ENCODE data around the gene NUP62CL. TPM values are rescaled to one million over a fixed set of nuclear protein-coding genes. Genes with fewer than 3 reads are reported as not detected.

Gene NUP62CL
- polyA plus RNA-seq, 1 experiment, result 0.05 TPM

DNA sequence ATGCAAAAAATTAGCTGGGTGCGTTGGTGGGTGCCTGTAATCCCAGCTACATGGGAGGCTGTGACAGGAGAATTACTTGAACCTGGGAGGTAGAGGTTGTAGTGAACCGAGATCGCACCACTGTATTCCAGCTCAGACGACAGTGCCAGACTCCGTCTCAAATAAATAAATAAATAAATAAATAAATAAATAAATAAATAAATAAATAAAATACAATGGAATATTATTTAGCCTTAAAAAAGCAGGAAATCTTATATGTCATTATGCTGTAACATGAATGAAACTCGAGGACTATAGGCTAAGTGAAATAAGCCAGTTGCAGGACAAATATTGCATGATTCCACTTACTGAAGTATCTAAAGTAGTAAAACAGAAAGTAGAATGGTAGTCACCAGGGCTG, 130.1 kb downstream of the NUP62CL start:
- Histone ChIP-seq H3K27me3 (ENCODE audit: control insufficient read depth, insufficient read depth, low read length) (no peaks in the 10 kb centered on the region), H3K4me3 (ENCODE audit: low read depth, low read length) (no peak overlapping the region), H3K9me3 (ENCODE audit: control insufficient read depth, insufficient read depth, low read length) (no peaks in the 10 kb centered on the region), H3K27ac (ENCODE audit: low read depth, low read length) (no peak overlapping the region)
- CTCF ChIA-PET, result no interaction called here
- TF ChIP-seq, protein P1, sequence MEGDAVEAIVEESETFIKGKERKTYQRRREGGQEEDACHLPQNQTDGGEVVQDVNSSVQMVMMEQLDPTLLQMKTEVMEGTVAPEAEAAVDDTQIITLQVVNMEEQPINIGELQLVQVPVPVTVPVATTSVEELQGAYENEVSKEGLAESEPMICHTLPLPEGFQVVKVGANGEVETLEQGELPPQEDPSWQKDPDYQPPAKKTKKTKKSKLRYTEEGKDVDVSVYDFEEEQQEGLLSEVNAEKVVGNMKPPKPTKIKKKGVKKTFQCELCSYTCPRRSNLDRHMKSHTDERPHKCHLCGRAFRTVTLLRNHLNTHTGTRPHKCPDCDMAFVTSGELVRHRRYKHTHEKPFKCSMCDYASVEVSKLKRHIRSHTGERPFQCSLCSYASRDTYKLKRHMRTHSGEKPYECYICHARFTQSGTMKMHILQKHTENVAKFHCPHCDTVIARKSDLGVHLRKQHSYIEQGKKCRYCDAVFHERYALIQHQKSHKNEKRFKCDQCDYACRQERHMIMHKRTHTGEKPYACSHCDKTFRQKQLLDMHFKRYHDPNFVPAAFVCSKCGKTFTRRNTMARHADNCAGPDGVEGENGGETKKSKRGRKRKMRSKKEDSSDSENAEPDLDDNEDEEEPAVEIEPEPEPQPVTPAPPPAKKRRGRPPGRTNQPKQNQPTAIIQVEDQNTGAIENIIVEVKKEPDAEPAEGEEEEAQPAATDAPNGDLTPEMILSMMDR (IDR thresholded peaks at IDR 0.05; ENCODE audit: low read depth, low read length), result no peak
- DNase-seq (ENCODE audit: low read depth, low spot score), result no peak
- POLR2A ChIA-PET, result no interaction called here

Small RNAs within 50 kb of the gene (small RNA-seq; reads per million reads assigned to genes)
- not detected for gene RF00019 (ENCODE audit: insufficient read length, low read depth)

Other genes with a start within 250 kb of the NUP62CL start
- 30.3 and 36.0 TPM in 2 replicates for gene MORC4, start 206.2 kb downstream of the NUP62CL start, polyA plus RNA-seq (2011; rRNA removed)
- 7.2 and 9.6 TPM in 2 replicates for gene RBM41, start 87.6 kb downstream of the NUP62CL start, polyA plus RNA-seq (2011; rRNA removed)
- gene DNAAF6, start 178 bp upstream of the NUP62CL start, polyA plus RNA-seq (2011; rRNA removed), result not detected in 2 replicates
- 0.01 and 0.04 TPM in 2 replicates for gene FRMPD3, start 243.2 kb upstream of the NUP62CL start, polyA plus RNA-seq (2011; rRNA removed)